Thyroid gland (tissue), 4 donors: ENCODE measurements around the gene ZMYM4. TPM values are rescaled to one million over a fixed set of nuclear protein-coding genes. Genes with fewer than 3 reads are reported as not detected.

ENCODE experiments used
- DNase-seq, 2 donors: peaks; one replicate each; pipeline ENCODE4 v3.0.0-alpha.2; 2019
- H3K27ac ChIP-seq, 3 donors: fragments of 200-600 bp; sonication (generic); 1 replicate in 2 of 3; 2 replicates in 1 of 3; pipeline ENCODE4 v1.5.1; 2016 to 2019; ENCODE audit warnings: mild to moderate bottlenecking in 1 of 3, moderate library complexity in 1 of 3
- H3K27me3 ChIP-seq: fragments of 200-600 bp; sonication (generic); one replicate; pipeline ENCODE4 v1.5.1; 2019
- H3K36me3 ChIP-seq, 2 donors: fragments of 200-600 bp; sonication (generic); one replicate each; pipeline ENCODE4 v1.5.1; 2016 to 2019
- H3K4me1 ChIP-seq, 2 donors: fragments of 200-600 bp; sonication (generic); one replicate each; pipeline ENCODE4 v1.5.1; 2017 to 2019
- H3K4me3 ChIP-seq, 3 donors: fragments of 200-600 bp; sonication (generic); replicated peaks in 1 of 3; 1 replicate in 2 of 3; 2 replicates in 1 of 3; pipeline ENCODE4 v1.5.1; 2016; ENCODE audit warnings: mild to moderate bottlenecking in 1 of 3
- H3K9me3 ChIP-seq: fragments of 200-600 bp; sonication (generic); one replicate; pipeline ENCODE4 v1.5.1; 2017
- POLR2A ChIP-seq, 2 donors: fragments of 450-650 bp; IDR thresholded peaks; one replicate each; pipeline ENCODE4 v1.6.1; 2017; ENCODE audit warnings: antibody characterized with exemption in 2 of 2, mild to moderate bottlenecking in 2 of 2, moderate library complexity in 1 of 2
- WGBS, 2 donors: methylation state at CpG; one replicate each; pipeline ENCODE4 v1.1.5; 2017; 5-methylcytosine and 5-hydroxymethylcytosine counted together
- intact Hi-C: fragments of 100-400 bp; cut with DNase I; formaldehyde crosslinking; loops from one replicate; pipeline ENCODE4 v1.15.1; 2023
- total RNA-seq, 4 donors: library from RNA; depleted of rRNA; stranded (reverse); fragments of >200 nt; gene quantifications; one replicate each; pipeline ENCODE4 v1.2.3, GENCODE V29; 2016
- TF ChIP-seq, protein P1 (sequence below), 6 experiments: fragments of 200-600 bp in 3 of 6; fragments of 450-650 bp in 3 of 6; sonication (generic) in 3 of 6; IDR thresholded peaks; one replicate each; pipeline ENCODE4 v1.5.1; 2016 to 2019; ENCODE audit warnings: antibody characterized with exemption in 6 of 6, mild to moderate bottlenecking in 2 of 6, inconsistent platforms in 1 of 6, moderate library complexity in 1 of 6

Gene ZMYM4
- total RNA-seq, 4 donors from 2014 or later = 46.8 to 71.6 (median 56.0) TPM

DNA sequence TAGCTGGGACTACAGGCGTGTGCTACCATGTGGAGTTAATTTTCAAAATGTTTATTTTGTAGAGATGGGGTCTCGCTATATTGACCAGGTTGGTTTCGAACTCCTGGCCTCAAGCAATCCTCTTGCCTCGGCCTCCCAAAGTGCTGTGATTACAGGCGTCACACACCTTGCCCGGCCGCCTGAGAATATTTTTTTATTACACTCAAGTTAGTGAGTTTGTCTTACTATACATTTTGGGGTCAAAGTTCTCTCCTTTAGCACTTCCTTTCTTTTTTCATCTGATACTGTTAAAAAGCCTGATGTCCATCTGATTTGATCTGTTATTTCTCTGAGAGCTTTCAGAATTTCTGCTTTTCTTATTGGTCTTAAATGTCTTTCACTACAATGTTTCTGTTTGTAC, 159.9 kb downstream of the ZMYM4 start:
- 95 to 98% methylated on average over 7 of the region's 7 CpGs for WGBS, 2 donors
- H3K4me1 ChIP-seq = no peaks in the 10 kb centered on the region

GRCh38 chr1:35430762-35431161, 162.3 kb downstream of the ZMYM4 start:
- Histone ChIP-seq H3K27ac (no peak overlapping the region), H3K4me3 (no peak overlapping the region), H3K36me3 (peaks cover 15 to 18% of the 10 kb centered on the region in 2 donors), H3K4me1 (no peaks in the 10 kb centered on the region), H3K9me3 (no peaks in the 10 kb centered on the region), H3K27me3 (no peaks in the 10 kb centered on the region)
- WGBS, 2 donors = 98 to 99% methylated on average over 4 of the region's 4 CpGs
- TF ChIP-seq, protein P1, sequence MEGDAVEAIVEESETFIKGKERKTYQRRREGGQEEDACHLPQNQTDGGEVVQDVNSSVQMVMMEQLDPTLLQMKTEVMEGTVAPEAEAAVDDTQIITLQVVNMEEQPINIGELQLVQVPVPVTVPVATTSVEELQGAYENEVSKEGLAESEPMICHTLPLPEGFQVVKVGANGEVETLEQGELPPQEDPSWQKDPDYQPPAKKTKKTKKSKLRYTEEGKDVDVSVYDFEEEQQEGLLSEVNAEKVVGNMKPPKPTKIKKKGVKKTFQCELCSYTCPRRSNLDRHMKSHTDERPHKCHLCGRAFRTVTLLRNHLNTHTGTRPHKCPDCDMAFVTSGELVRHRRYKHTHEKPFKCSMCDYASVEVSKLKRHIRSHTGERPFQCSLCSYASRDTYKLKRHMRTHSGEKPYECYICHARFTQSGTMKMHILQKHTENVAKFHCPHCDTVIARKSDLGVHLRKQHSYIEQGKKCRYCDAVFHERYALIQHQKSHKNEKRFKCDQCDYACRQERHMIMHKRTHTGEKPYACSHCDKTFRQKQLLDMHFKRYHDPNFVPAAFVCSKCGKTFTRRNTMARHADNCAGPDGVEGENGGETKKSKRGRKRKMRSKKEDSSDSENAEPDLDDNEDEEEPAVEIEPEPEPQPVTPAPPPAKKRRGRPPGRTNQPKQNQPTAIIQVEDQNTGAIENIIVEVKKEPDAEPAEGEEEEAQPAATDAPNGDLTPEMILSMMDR (IDR thresholded peaks at IDR 0.05) = no peak
- no peak for TF ChIP-seq POLR2A (IDR thresholded peaks at IDR 0.05)
- no peak for DNase-seq
- intact Hi-C loops = no loop called here

More for the DNA sequence above, 159.9 kb downstream of the ZMYM4 start:
- intact Hi-C loops = no loop called here
- no peak overlapping the region for H3K4me3 ChIP-seq
- no peak overlapping the region for H3K27ac ChIP-seq
- H3K27me3 ChIP-seq = no peaks in the 10 kb centered on the region
- no peak for DNase-seq
- no peak for TF ChIP-seq POLR2A (IDR thresholded peaks at IDR 0.05)
- TF ChIP-seq, protein P1 (IDR thresholded peaks at IDR 0.05) = no peak
- no peaks in the 10 kb centered on the region for H3K9me3 ChIP-seq
- H3K36me3 ChIP-seq = peaks cover 0 to 9% of the 10 kb centered on the region in 2 donors

DNA sequence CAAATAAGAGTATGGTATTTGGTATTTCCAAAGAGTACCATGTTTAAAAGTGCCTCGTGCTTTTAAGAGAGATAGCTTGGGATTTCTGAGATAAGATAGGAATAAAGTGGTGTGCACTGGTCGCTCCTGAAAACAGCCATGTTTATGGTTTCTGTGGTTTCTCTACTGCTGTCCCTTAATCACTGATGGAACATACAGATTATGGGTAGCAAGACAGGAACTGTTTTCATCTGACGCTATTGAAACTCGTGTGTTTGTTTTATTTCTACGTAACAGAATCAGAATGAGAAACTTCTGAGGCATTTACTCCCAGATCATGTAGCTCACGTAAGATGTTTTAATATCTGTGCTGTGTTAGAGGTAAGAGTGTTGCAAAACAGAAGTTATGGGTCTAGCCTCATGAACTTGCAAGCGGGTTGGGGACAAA, 162.7 kb downstream of the ZMYM4 start:
- no peak for TF ChIP-seq POLR2A (IDR thresholded peaks at IDR 0.05)
- TF ChIP-seq, protein P1 (IDR thresholded peaks at IDR 0.05) = no peak
- WGBS, 2 donors = 88 to 90% methylated on average over 7 of the region's 7 CpGs

GRCh38 chr1:35432231-35432630, 163.7 kb downstream of the ZMYM4 start:
- H3K9me3 ChIP-seq = no peaks in the 10 kb centered on the region
- no peak overlapping the region for H3K4me3 ChIP-seq
- H3K4me1 ChIP-seq = no peaks in the 10 kb centered on the region
- no peak for DNase-seq
- intact Hi-C loops = no loop called here
- no peak overlapping the region for H3K27ac ChIP-seq
- no peak for TF ChIP-seq POLR2A (IDR thresholded peaks at IDR 0.05)
- TF ChIP-seq, protein P1 (IDR thresholded peaks at IDR 0.05) = no peak
- no peaks in the 10 kb centered on the region for H3K27me3 ChIP-seq
- peaks cover 19 to 26% of the 10 kb centered on the region in 2 donors for H3K36me3 ChIP-seq
- WGBS, 2 donors = 95 to 98% methylated on average over 10 of the region's 10 CpGs

More for the DNA sequence above, 162.7 kb downstream of the ZMYM4 start:
- H3K27me3 ChIP-seq = no peaks in the 10 kb centered on the region
- intact Hi-C loops = no loop called here
- H3K36me3 ChIP-seq = peaks cover 17 to 22% of the 10 kb centered on the region in 2 donors
- no peaks in the 10 kb centered on the region for H3K9me3 ChIP-seq
- no peak overlapping the region for H3K27ac ChIP-seq
- H3K4me1 ChIP-seq = no peaks in the 10 kb centered on the region
- no peak for DNase-seq
- H3K4me3 ChIP-seq = no peak overlapping the region

- H3K36me3 ChIP-seq = peaks cover 19 to 26% of the 10 kb centered on the region in 2 donors
- no peak overlapping the region for H3K4me3 ChIP-seq
- TF ChIP-seq POLR2A (IDR thresholded peaks at IDR 0.05) = no peak
- TF ChIP-seq, protein P1 (IDR thresholded peaks at IDR 0.05) = no peak
- H3K27ac ChIP-seq = no peak overlapping the region
- H3K9me3 ChIP-seq = no peaks in the 10 kb centered on the region
- H3K4me1 ChIP-seq = no peaks in the 10 kb centered on the region
- H3K27me3 ChIP-seq = no peaks in the 10 kb centered on the region
- intact Hi-C loops = no loop called here
- 91 to 93% methylated on average over 12 to 15 of the region's 15 CpGs for WGBS, 2 donors
- no peak for DNase-seq
Measured at GRCh38 chr1:35433714-35434113, 165.2 kb downstream of the ZMYM4 start.
